ENCODE results near the gene ABHD3.
"Not testable (repeated sequence)": the region's sequence is repeated elsewhere in the genome, so short reads cannot be mapped to it uniquely, and the experiment has no call there.

The ABHD3 gene

GRCh38 chr18:21706386-21706865 is 1.9 kb upstream of the ABHD3 start:
- in situ Hi-C loops (cut with MboI; ENCODE audit: low sequenced_read_pairs): no loop called here

GRCh38 chr18:21703241-21703820 is 1.2 kb downstream of the ABHD3 start:
- in situ Hi-C loops (cut with MboI; ENCODE audit: low sequenced_read_pairs): no loop called here

- in situ Hi-C loops (cut with MboI; ENCODE audit: low sequenced_read_pairs): no loop called here
These were observed 2.0 kb downstream of the ABHD3 start for GRCh38 chr18:21702602-21703001.

DNA sequence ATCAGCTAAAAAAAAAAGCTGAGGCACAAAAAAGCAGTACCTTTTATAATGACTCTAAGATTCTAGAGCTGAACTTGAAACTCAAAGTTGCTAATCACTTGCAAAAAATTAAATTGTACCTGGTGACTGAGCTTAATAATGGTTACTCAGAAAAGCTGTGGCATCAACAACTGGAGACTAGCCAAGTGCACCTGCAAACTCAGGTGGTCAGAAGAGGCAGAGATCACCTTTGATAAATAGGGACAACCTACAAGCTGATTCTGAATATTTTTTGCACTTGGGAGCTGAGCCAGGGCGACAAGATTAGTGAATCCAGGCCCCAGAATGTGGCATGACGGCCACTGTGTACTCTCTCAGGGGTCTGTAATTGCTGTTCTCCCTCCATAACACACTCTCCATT is 3.0 kb downstream of the ABHD3 start:
- in situ Hi-C loops (cut with MboI; ENCODE audit: low sequenced_read_pairs): no loop called here

GRCh38 chr18:21700528-21701075 is 4.0 kb downstream of the ABHD3 start:
- in situ Hi-C loops (cut with MboI; ENCODE audit: low sequenced_read_pairs): no loop called here

GRCh38 chr18:21693322-21693721 is 11.3 kb downstream of the ABHD3 start:
- in situ Hi-C loops (cut with MboI; ENCODE audit: low sequenced_read_pairs): no loop called here

- in situ Hi-C loops (cut with MboI; ENCODE audit: low sequenced_read_pairs): no loop called here
These were observed 14.8 kb downstream of the ABHD3 start for GRCh38 chr18:21689736-21690135.

- in situ Hi-C loops (cut with MboI; ENCODE audit: low sequenced_read_pairs): no loop called here
These were observed 18.1 kb downstream of the ABHD3 start for GRCh38 chr18:21686282-21687105.

DNA sequence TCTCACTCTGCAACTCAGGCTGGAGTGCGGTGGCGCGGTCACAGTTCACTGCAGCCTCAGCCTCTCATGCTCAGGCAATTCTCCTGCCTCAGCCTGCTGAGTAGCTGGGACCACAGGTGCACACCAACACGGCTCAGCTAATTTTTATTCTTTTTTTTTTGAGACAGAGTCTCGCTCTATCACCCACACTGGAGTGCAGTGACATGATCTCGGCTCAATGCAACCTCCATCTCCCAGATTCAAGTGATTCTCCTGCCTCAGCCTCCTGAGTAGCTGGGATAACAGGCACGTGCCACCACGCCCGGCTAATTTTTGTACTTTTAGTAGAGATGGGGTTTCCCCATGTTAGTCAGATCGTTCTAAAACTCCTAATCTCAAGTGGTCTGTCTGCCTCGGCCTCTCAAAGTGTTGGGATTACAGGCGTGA is 19.0 kb downstream of the ABHD3 start:
- in situ Hi-C loops (cut with MboI; ENCODE audit: low sequenced_read_pairs): not testable (repeated sequence)

DNA sequence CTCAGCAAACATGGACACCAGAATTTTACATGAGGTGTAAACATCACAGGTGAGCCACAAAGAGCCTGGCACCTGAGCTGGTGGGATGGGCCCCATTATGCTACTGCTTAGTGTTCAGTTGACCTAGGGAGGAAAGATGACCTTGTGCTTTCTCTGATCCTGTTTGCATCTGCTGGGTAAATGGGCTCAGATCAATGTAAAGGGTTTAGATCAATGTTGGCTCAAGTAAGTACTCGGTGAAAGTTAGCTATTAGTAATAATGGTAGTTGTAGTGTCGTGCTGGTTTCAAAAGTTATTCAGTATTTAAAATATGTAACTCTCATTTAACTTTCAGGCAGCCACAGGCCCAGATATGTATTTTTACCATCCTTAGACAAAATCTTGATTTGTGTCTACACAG is 19.8 kb downstream of the ABHD3 start:
- in situ Hi-C loops (cut with MboI; ENCODE audit: low sequenced_read_pairs): no loop called here

DNA sequence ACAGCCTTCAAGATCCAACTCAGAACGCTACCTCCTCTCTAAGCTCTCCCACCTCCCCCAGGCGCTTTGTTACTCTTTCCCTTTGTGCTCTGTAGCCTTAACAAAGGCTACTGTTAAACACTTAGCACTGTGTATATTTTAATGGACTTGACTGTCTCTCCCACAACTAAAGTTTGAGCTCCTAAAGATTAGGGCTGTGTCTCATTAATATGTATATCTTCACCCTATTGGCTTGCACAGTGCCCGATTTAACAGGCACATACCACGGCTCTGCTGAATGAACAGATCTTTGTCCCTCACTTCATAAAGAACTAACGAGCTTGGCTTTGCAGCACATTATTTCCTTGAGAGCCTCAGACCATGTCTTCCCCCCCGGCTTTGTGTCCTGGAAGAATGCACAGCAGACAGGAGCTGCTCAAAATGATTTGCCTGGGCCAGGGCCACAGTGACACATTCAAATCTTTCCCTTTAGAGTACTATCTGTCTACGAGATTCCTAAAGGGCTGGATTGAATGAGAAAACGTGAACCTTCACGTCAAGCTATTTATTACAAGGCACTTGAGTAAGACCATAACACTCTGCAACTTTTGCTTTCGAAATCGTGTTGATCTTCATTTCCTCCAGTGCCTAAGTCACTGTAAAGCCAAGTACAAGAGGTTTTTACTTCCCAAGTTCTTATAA is 22.1 kb downstream of the ABHD3 start:
- in situ Hi-C loops (cut with MboI; ENCODE audit: low sequenced_read_pairs): no loop called here

DNA sequence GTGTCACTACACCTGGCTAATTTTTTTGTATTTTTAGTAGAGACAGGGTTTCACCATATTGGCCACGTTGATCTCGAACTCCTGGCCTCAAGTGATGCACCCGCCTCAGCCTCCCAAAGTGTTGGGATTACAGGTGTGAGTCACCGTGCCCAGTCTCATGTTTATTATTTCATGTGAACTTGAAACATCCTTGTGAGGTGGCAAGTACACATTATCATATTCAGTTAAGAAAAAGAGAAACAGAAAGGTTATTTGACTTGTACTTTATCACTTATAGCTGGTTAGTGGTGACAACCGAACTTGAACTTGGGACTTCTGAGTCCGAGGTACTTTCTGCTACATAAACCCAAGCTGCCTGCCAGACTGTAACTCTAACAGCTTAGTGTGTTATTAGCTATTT is 24.4 kb downstream of the ABHD3 start:
- in situ Hi-C loops (cut with MboI; ENCODE audit: low sequenced_read_pairs): no loop called here

- in situ Hi-C loops (cut with MboI; ENCODE audit: low sequenced_read_pairs): no loop called here
These were observed 25.7 kb downstream of the ABHD3 start for GRCh38 chr18:21678859-21679258.

DNA sequence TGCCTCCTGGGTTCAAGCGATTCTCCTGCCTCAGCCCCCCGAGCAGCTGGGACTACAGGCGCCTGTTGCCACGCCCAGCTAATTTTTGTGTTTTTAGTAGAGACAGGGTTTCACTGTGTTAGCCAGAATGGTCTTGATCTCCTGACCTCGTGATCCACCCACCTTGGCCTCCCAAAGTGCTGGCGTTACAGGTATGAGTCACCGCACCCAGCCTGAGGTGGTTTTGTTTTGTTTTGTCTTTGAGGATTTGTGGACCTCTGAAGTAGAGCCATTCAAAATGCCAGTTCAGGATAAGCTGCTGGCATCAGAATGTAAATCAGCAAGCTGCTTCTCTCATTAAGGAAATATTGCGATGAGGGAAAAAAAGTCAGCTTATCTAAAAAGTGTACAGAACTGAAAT is 29.2 kb downstream of the ABHD3 start:
- in situ Hi-C loops (cut with MboI; ENCODE audit: low sequenced_read_pairs): not testable (repeated sequence)

GRCh38 chr18:21672521-21673267 is 31.9 kb downstream of the ABHD3 start:
- in situ Hi-C loops (cut with MboI; ENCODE audit: low sequenced_read_pairs): no loop called here

DNA sequence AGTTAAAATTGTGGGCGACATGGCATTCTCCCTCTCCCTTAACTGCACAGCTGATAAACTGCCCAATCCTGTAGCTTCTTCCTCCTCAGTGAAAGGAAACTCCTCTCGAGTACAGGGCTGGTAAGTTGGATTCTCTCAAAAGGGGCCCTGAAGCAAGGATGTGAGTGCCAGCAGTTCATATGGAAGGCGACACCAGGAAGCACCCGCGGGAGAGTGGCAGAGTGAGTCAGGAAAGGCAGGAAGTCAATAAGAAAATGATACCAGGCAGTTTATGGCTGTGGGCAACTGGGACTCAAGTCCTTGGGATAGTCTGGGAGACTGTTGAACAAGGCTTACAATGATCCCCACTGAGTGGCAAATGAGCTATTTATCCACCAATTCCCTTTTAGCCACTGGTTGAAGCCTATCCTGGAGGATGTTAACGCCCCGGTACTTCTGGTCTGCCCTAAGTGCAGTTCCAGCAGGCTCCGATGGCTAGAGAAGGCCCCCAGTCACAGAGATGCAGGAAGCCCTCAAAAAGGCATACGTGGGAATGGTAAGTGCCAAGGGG is 34.8 kb downstream of the ABHD3 start:
- in situ Hi-C loops (cut with MboI; ENCODE audit: low sequenced_read_pairs): no loop called here

DNA sequence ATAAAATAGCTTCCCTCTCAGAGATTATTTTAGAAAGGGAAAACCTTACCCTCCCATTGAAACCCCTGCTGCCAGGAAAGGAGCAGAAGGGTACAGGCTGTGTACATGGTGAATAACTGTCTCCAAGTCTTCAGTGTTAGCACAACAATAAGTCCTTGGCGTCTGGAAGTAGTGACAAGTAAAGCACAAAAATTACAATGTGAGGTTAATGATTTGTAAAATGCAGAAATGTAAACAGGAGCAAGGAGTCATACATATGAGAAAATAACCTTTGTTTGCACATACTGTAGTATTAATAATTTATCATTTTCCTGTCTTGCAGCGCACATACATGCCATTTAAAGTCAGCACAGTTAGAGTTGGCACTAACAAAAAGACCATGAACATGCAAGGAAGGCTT is 40.5 kb downstream of the ABHD3 start:
- in situ Hi-C loops (cut with MboI; ENCODE audit: low sequenced_read_pairs): no loop called here

GRCh38 chr18:21663578-21663977 is 41.0 kb downstream of the ABHD3 start:
- in situ Hi-C loops (cut with MboI; ENCODE audit: low sequenced_read_pairs): no loop called here

DNA sequence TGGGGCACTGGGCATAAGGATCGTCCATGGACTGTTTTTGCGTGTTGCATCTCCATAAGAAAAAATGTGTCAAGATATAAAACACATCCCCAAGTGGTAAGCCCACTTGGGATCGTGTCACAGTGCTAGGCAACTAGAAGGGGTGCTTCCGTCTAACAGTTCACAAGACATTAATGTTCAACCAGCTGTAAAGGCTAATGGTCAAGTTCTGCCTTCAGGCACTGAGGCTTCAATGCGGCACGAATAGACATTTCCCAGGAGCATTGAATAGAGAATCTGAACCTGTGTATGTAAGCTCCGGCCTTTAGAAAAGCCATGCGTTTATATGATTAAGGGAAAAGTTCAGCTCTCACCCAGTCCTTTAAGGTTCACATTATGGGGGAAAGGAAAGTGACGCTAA is 42.0 kb downstream of the ABHD3 start:
- in situ Hi-C loops (cut with MboI; ENCODE audit: low sequenced_read_pairs): no loop called here

- in situ Hi-C loops (cut with MboI; ENCODE audit: low sequenced_read_pairs): no loop called here
These were observed 44.5 kb downstream of the ABHD3 start for GRCh38 chr18:21660078-21660477.

- in situ Hi-C loops (cut with MboI; ENCODE audit: low sequenced_read_pairs): no loop called here
These were observed 48.2 kb downstream of the ABHD3 start for GRCh38 chr18:21656402-21656801.
